Gastroesophageal sphincter (tissue), 3 donors: Measurements from ENCODE around the gene SLC38A5.

Source experiments
- EP300 ChIP-seq: sonication (generic); formaldehyde crosslinking; IDR thresholded peaks from one replicate; pipeline ENCODE4 v1.6.1; 2017; ENCODE audit warnings: antibody characterized with exemption, mild to moderate bottlenecking
- POLR2A ChIP-seq, 2 donors: fragments of 450-650 bp; IDR thresholded peaks; one replicate each; pipeline ENCODE4 v1.6.1; 2017; ENCODE audit warnings: antibody characterized with exemption in 2 of 2, mild to moderate bottlenecking in 2 of 2, moderate library complexity in 1 of 2
- POLR2AphosphoS5 ChIP-seq: sonication (generic); formaldehyde crosslinking; IDR thresholded peaks from one replicate; pipeline ENCODE4 v1.6.1; 2017; ENCODE audit warnings: antibody characterized with exemption
- TF ChIP-seq, protein P1 (sequence below), 4 experiments: fragments of 200-600 bp in 2 of 4; fragments of 450-650 bp in 2 of 4; sonication (generic) in 1 of 4; IDR thresholded peaks; one replicate each; pipeline ENCODE4 v1.5.1; 2017 to 2019; ENCODE audit warnings: antibody characterized with exemption in 4 of 4, mild to moderate bottlenecking in 2 of 4, moderate library complexity in 2 of 4

DNA sequence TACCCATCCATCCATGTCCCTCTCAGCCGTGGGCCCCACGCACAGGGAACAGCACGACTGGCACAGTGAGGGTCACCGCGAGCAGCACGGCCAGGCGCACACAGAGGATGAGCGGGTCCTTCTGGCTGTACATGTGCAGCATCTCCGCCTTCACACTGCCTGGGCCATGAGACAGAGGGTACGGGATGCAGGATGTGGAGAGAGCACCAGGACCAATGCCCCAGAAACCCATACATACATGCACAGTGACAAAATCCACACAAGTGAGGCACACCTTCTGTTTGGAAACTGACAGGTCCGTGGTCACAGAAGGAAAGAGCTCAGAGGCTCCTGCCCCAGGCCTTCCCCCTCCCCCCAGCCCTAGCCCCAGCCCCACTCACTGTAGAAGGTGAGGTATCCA lies 9.5 kb downstream of the SLC38A5 start:
- no peak for TF ChIP-seq POLR2A (IDR thresholded peaks at IDR 0.05)
- no peak for TF ChIP-seq EP300
- TF ChIP-seq, protein P1, sequence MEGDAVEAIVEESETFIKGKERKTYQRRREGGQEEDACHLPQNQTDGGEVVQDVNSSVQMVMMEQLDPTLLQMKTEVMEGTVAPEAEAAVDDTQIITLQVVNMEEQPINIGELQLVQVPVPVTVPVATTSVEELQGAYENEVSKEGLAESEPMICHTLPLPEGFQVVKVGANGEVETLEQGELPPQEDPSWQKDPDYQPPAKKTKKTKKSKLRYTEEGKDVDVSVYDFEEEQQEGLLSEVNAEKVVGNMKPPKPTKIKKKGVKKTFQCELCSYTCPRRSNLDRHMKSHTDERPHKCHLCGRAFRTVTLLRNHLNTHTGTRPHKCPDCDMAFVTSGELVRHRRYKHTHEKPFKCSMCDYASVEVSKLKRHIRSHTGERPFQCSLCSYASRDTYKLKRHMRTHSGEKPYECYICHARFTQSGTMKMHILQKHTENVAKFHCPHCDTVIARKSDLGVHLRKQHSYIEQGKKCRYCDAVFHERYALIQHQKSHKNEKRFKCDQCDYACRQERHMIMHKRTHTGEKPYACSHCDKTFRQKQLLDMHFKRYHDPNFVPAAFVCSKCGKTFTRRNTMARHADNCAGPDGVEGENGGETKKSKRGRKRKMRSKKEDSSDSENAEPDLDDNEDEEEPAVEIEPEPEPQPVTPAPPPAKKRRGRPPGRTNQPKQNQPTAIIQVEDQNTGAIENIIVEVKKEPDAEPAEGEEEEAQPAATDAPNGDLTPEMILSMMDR (IDR thresholded peaks at IDR 0.05): no peak
- no peak for TF ChIP-seq POLR2AphosphoS5
